GM18873 (cell line): ENCODE results near the gene PCDHA3.
"Not testable (repeated sequence)": the region's sequence is repeated elsewhere in the genome, so short reads cannot be mapped to it uniquely, and the experiment has no call there.

Source experiments
- ATAC-seq: cut with Tn5 transposase; IDR thresholded peaks from one replicate; pipeline ENCODE4 v1.9.1; 2021; ENCODE audit warnings: mild to moderate bottlenecking, moderate library complexity, moderate number of reproducible peaks; ENCODE audit not compliant: unreplicated experiment, low FRiP score

PCDHA3 gene

GRCh38 chr5:140800816-140801493 is at the start of gene PCDHA3:
Gene PCDHA3, plus strand, starts transcription at chr5:140801057.
- no peak for ATAC-seq

DNA sequence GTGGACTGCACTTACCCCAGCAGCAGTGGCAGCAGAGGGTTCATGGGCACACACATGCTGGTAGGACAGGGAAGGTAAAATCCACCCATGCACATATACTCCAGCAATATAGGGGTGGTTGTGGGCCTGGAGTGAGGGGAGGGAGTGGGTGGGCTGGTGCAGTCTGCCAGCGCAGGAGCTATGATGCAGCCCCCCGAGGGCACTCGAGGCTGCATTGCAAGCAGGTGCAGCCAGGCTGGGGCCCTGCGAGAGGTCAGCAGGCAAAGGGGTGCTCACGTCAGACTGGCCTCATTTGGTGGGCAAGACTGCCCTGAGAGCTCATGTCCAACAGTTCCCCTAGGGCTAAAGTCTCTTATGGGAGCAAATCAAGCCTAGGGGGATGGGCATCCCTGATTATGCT is 47.3 kb upstream of the PCDHA3 start:
- no peak for ATAC-seq

DNA sequence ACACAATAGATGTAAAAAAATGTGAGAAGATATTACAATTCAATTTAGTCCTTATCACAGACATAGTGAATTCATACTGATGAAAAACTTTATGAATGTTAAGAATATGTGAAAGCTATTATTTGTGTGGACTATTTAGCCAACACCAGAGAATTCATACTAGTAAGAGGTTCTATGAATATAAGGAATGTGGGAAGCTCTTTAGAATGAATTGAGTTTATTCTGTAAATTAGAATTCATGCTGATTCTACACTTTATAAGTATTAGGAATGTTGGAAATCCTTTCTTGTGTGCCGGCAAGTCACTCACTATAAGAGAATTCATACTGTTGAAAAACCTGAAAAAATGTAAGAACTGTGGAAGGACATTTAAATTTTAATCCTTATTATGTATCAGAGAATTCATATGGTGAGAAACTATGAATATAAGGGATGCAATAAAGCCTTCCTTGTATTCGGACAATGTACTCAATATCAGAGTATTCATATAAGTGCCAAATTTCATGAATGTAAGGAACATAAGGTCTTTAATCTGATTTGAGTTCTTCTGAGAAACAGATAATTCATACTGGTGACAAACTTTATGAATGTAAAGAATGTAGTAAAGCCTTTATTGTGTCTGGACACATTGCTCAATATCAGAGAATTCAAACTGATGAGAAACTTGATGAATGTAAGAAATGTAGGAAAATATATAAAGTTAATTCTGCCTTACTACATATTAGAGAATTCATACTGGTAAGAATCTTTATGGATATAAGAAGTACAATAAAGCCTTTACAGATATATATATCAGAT is 36.5 kb upstream of the PCDHA3 start:
- ATAC-seq, result no peak

DNA sequence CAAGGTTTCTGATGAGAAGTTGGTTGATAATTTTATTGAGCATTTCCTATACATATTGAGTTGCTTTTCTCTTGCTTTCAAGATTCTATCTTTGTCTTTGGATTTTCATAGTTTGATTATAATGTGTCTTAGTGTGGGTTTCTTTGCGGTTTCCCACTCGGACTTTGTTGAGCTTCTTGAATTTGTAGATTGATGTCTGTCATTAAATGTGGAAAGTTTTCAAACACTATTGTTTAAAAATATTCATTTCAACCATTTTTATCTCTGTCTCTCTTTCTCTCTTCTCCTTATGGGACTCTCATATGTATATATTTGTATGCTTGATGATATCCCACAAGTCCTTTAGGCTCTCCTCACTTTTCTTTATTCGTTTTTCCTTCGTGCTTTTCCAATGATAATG is 33.4 kb upstream of the PCDHA3 start:
- no peak for ATAC-seq

DNA sequence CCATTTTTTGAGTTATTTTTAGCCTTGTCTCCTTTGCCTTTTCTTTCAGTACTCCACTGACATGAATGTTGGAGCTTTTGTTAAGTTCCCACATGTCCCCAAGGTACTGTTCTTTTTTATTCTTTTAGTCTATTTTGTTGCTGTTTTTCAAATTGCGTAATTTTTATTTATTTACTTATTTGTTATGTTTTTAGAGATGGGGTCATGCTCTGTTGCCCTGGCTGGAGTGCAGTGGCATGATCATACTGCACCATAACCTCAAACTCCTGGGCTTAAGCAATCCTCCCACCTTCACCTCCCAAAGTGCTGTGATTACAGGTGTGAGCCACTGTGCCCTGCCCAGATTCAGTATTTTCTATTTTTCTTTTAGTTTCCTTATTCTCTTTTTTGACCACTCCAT is 20.3 kb upstream of the PCDHA3 start:
- no peak for ATAC-seq

GRCh38 chr5:140785905-140786686 is 14.8 kb upstream of the PCDHA3 start, which contains the start of gene PCDHA1:
Gene PCDHA1, plus strand, starts transcription at chr5:140786140.
- ATAC-seq, result no peak

GRCh38 chr5:140787422-140787821 is 13.4 kb upstream of the PCDHA3 start:
- ATAC-seq, result not testable (repeated sequence)

DNA sequence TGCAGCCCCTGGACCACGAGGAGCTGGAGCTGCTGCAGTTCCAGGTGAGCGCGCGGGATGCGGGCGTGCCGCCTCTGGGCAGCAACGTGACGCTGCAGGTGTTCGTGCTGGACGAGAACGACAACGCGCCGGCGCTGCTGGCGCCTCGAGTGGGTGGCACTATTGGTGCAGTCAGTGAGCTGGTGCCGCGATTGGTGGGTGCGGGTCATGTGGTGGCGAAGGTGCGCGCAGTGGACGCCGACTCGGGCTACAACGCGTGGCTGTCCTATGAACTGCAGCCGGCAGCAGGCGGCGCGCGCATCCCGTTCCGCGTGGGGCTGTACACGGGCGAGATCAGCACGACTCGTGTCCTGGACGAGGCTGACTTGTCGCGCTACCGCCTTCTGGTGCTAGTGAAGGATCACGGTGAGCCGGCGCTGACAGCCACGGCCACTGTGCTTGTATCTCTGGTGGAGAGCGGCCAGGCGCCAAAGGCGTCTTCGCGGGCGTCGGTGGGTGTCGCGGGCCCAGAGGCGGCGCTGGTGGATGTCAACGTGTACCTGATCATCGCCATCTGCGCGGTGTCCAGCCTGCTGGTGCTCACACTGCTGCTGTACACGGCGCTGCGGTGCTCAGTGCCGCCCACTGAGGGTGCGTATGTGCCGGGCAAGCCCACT is 12.9 kb upstream of the PCDHA3 start:
- ATAC-seq, result not testable (repeated sequence)

- ATAC-seq, result no peak
Measured at GRCh38 chr5:140791089-140791488, 9.8 kb upstream of the PCDHA3 start.

DNA sequence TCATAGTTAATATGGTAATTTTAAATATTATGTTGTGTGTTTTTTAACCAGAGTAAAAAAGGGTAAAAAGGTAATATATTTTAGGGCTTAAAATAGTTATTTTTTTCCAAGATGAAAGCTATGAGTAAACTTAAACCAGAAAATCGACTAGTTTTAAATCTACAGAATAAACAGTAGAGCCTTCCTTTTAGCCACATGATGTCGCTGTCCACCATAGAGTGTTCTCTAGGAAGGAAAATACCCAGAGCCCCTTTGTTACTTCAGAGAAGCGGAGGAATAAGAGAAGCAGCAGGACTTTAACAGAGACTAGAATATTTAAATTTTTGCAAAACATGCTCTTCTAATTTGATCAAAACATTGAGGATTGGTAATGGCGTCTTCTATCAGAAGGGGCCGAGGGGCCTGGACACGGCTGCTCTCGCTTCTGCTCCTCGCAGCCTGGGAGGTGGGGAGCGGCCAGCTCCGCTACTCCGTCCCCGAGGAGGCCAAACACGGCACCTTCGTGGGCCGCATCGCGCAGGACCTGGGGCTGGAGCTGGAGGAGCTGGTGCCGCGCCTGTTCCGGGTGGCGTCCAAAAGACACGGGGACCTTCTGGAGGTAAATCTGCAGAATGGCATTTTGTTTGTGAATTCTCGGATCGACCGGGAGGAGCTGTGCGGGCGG is 6.1 kb upstream of the PCDHA3 start, which contains the start of gene PCDHA2:
PCDHA2 (plus strand) TSS at position 258 of the 664 bp plus-strand sequence.
- no peak for ATAC-seq

- ATAC-seq, result no peak
Measured at GRCh38 chr5:140795259-140795641, 5.6 kb upstream of the PCDHA3 start.

- ATAC-seq, result not testable (repeated sequence)
Measured at GRCh38 chr5:140796072-140796717, 4.7 kb upstream of the PCDHA3 start.

DNA sequence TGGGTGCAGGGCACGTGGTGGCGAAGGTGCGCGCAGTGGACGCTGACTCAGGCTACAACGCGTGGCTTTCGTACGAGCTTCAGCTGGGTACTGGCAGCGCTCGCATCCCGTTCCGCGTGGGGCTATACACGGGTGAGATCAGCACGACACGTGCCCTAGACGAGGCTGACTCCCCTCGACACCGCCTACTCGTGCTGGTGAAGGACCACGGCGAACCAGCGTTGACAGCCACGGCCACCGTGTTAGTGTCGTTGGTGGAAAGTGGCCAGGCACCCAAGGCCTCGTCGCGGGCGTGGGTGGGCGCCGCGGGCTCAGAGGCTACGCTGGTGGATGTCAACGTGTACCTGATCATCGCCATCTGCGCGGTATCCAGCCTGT is 4.2 kb upstream of the PCDHA3 start:
- ATAC-seq, result no peak

- ATAC-seq, result no peak
Measured at GRCh38 chr5:140801494-140801841, 611 bp downstream of the PCDHA3 start.

DNA sequence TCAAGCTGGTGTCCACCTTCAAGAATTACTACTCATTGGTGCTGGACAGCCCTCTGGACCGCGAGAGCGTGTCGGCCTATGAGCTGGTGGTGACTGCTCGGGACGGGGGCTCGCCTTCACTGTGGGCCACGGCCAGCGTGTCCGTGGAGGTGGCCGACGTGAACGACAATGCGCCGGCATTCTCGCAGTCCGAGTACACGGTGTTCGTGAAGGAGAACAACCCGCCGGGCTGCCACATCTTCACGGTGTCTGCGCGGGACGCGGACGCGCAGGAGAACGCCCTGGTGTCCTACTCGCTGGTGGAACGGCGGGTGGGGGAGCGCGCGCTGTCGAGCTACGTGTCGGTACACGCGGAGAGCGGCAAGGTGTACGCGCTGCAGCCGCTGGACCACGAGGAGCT is 1.5 kb downstream of the PCDHA3 start:
- not testable (repeated sequence) for ATAC-seq

- ATAC-seq, result no peak
Measured at GRCh38 chr5:140802781-140803271, 2.0 kb downstream of the PCDHA3 start.

DNA sequence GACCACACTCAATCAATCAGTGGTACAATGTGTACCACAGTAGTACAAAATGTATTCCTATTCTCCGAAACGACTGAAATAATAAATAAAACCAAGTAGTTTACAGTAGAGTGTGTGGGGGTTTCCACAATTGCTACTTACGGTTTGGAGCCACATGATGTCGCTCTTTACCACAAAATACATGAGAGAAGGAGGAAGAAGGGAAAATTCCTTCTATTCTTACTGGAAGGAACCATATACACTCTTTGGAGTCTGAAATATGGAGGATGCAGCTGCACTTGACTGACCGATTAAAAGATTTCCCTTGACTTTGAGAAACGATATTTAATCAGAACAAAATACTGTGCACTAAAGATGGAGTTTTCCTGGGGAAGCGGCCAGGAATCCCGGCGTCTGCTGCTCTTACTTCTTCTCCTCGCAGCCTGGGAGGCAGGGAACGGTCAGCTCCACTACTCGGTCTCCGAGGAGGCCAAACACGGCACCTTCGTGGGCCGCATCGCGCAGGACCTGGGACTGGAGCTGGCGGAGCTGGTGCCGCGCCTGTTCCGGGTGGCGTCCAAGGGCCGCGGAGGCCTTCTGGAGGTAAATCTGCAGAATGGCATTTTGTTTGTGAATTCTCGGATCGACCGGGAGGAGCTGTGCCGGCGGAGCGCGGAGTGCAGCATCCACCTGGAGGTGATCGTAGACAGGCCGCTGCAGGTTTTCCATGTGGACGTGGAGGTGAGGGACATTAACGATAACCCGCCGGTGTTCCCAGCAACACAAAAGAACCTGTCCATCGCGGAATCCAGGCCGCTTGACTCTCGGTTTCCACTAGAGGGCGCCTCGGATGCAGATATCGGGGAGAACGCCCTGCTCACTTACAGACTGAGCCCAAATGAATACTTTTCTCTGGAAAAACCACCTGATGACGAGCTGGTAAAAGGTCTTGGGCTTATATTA is 6.2 kb downstream of the PCDHA3 start, which contains the start of gene PCDHA4:
PCDHA4 (plus strand) TSS at position 235 of the 942 bp plus-strand sequence.
- ATAC-seq, result no peak

- not testable (repeated sequence) for ATAC-seq
Measured at GRCh38 chr5:140808241-140808888, 7.5 kb downstream of the PCDHA3 start.
